NCI-H446 treated with DMSO at 0.1 percent for 48 hours (cell line): ENCODE results near the gene FLT3LG.
A peak's percentile ranks its signal among the peaks of the same experiment; 100 is the strongest.

Source experiments
- DNase-seq: peaks from one replicate; lab custom pipeline; 2025; lab: John Stamatoyannopoulos, UW

FLT3LG gene

GRCh38 chr19:49473868-49474541 is at the start of gene FLT3LG:
FLT3LG (plus strand) TSS chr19:49474215; CDS start chr19:49474640, 425 bp downstream.
- DNase-seq, result no peak

GRCh38 chr19:49425178-49425577 is 48.8 kb upstream of the FLT3LG start, which contains the start of gene GFY:
GFY (plus strand) TSS chr19:49425388; CDS start chr19:49426431, 1,043 bp downstream.
- DNase-seq, result no peak

GRCh38 chr19:49425922-49426592 is 48.0 kb upstream of the FLT3LG start:
- DNase-seq, result no peak

- DNase-seq, result no peak
These were observed 46.7 kb upstream of the FLT3LG start for GRCh38 chr19:49427339-49427738.

GRCh38 chr19:49427855-49428546 is 46.0 kb upstream of the FLT3LG start:
- no peak for DNase-seq

- DNase-seq, result no peak
These were observed 45.2 kb upstream of the FLT3LG start for GRCh38 chr19:49428547-49429451.

GRCh38 chr19:49430172-49430677 is 43.8 kb upstream of the FLT3LG start:
- DNase-seq, result no peak

GRCh38 chr19:49430678-49431329 is 43.2 kb upstream of the FLT3LG start:
- no peak for DNase-seq

- DNase-seq, result no peak
These were observed 42.7 kb upstream of the FLT3LG start for GRCh38 chr19:49431330-49431749.

- DNase-seq, result no peak
These were observed 41.6 kb upstream of the FLT3LG start for GRCh38 chr19:49432141-49433073.

- DNase-seq, result no peak
These were observed 40.6 kb upstream of the FLT3LG start for GRCh38 chr19:49433240-49433901.

GRCh38 chr19:49434907-49435583 is 39.0 kb upstream of the FLT3LG start:
- no peak for DNase-seq

GRCh38 chr19:49435670-49436069 is 38.3 kb upstream of the FLT3LG start:
- no peak for DNase-seq

- DNase-seq, result no peak
These were observed 37.5 kb upstream of the FLT3LG start for GRCh38 chr19:49436381-49437017.

- peak; percentile 33 for DNase-seq
These were observed 36.8 kb upstream of the FLT3LG start for GRCh38 chr19:49437231-49437630.

- DNase-seq, result no peak
These were observed 35.8 kb upstream of the FLT3LG start for GRCh38 chr19:49438261-49438660.

- no peak for DNase-seq
These were observed 34.2 kb upstream of the FLT3LG start for GRCh38 chr19:49439836-49440235.

GRCh38 chr19:49440439-49441209 is 33.4 kb upstream of the FLT3LG start:
- no peak for DNase-seq
